Central memory CD4-positive, alpha-beta T cell (primary cell): Measurements from ENCODE around the gene XPR1.

Source experiments
- DNase-seq: peaks from one replicate; pipeline ENCODE4 v3.0.0; 2022

The XPR1 gene

GRCh38 chr1:180896161-180896560, 264.3 kb downstream of the XPR1 start:
- no peak for DNase-seq

- no peak for DNase-seq
Measured at GRCh38 chr1:180898441-180899219, 266.8 kb downstream of the XPR1 start.

- DNase-seq, result no peak
Measured at GRCh38 chr1:180899262-180899661, 267.4 kb downstream of the XPR1 start.

DNA sequence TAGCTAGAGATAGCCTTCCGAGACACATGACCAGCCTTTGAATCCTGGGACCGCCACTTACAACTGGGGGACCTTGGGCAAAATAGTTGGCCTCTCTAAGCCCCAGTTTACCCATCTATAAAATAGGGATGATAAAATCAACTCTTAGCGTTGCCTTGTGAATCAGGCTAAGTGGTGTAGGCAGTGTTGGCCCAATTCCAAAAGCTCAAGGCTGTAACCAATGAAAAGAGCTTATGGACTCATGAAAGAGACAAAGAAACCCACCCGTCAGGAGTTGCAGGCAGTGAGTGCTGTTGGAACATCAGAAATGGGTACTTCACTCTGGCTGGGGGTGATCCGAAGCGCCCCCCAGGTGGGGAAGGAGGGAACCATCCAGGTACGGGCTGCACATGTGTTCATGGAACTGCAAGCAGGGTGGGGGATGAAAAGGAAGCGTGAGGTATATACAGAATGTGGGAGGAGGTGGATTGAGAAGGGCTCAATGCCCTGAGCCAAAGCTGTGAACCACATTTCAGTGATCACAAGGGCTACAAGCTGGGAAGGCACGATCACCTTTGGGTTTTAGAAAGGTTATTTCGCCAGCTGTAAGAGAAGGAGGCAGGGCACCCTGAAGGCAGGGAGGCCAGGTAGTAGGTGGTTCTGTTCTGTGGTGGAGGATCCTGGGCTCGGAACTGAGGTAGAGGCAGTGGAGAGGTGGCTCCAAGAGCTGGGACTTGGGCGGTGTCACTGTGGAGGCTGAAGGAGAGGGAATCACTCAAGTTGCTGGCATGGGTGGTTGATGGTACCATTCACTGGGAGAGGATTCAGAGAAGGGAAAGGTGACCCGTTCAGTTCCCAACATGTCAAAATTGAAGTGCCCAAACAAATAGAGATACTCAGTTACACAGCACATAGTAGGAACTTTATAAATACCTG, 269.5 kb downstream of the XPR1 start:
- DNase-seq, result no peak

GRCh38 chr1:180902541-180902940, 270.7 kb downstream of the XPR1 start:
- no peak for DNase-seq

DNA sequence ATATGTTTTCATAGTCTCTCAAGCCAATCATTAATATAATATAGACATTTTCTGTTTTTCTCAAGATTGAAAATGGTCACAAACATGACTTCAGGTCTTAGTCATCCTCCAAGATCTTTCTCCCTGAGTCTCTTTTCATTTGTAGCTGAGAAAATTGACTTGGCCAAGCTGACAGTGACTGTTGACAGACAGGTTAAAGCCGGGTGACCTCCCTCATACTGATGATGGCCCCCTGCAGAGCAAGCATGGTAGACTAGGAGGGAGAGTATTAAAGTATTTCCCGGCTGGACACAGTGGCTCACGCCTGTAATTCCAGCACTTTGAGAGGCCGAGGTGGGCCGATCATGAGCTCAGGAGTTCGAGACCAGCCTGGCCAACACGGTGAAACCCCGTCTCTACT, 274.1 kb downstream of the XPR1 start:
- DNase-seq, result no peak

DNA sequence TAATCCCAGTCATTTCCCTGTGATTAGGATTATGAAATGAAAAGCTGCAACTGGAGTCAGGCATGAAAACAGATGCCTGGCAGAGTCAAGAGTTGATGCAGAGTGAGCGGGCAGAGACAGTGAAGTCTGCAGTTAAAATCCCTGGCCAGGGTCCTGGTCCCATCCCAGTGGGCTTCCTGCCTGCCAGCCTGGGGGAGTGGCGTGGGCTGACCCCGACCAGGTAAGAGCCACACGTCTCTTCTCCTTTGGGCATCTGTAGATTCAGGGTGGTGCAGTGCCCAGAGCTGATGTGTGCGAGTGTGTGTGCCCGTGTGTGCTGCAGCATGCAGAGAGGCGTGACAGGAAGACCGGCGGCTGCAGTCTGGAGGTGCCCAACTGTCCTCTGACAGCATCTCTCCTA, 274.7 kb downstream of the XPR1 start:
- no peak for DNase-seq

- DNase-seq, result no peak
Measured at GRCh38 chr1:180907313-180908055, 275.7 kb downstream of the XPR1 start.

DNA sequence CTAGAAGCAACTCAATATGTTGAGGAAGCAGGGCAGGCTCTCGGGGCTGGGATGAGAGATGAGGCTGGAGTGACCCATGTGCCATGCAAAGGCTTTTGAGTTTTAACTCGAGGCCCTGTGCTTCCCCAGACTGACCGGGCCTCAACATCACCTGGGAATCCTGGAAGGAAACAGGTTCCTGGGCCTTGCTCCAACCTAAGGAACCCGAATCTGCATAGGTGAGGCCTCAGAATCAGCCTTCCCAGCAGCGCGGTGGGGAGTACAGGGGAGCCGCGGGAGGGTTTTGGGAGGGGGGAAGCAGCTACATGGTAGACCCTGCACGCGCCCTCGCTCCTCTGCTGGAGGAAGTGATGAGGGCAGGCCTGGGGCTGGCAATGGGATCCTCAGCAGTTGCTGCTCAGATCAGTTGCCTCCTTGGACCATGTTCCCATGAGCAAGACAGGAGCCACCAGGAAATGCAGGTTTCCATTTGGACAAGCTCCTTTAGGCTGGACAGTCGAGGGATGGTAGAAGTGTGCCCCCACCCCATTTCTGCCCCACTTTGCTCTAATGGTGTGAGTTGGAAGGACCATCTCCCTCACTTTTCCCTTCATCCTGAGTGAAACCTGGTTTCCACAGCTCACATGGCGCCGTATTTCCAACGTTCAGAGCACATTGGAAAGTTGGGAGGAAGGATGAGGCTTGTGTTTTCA, 276.4 kb downstream of the XPR1 start:
- no peak for DNase-seq

GRCh38 chr1:180909005-180909414, 277.2 kb downstream of the XPR1 start:
- DNase-seq, result no peak

- DNase-seq, result no peak
Measured at GRCh38 chr1:180909462-180909976, 277.7 kb downstream of the XPR1 start.

GRCh38 chr1:180911640-180912191, 279.9 kb downstream of the XPR1 start:
- no peak for DNase-seq

- no peak for DNase-seq
Measured at GRCh38 chr1:180912211-180912800, 280.5 kb downstream of the XPR1 start.

DNA sequence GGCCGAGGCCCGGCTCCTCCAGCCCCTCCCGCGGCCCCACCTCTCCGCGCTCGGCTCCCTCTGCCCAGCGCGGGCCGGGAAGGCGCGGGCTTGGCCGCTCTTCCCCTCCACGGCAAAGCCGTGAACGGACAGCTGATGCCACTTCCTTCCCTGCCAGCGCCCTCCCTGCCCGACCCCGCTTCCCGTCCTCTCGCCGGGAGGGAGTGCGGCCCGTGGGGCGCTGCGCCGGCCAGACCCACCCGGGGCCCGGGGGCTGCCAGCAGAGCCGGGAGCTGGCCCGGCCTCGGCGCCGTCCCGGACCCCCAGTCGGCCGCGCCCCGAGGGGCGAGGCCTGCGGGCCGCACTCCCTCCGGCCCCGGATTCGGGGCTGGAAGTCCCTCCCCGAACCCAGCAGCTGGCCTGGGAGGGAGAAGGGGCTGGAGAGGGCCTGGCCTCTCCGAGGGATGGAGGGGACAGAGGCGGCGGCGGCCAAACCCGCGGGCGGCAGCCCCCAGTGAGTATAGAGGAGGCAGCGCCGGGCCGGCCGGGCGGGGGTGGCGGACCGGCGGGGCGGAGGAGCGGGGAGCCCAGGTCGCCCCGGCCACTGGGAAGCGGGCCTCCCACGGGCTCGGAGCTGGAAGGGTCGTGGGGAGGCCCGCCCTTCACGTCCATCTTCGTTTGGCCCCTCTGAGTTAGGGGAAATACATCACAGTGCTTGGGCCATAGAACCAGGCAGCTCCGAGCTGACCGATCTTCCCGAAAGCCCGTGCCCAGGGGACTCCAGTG, 281.2 kb downstream of the XPR1 start, which contains the start of gene KIAA1614:
KIAA1614 (plus strand) TSS at position 97 of the 765 bp plus-strand sequence; CDS start at position 444, 347 bp downstream.
- DNase-seq, result no peak

DNA sequence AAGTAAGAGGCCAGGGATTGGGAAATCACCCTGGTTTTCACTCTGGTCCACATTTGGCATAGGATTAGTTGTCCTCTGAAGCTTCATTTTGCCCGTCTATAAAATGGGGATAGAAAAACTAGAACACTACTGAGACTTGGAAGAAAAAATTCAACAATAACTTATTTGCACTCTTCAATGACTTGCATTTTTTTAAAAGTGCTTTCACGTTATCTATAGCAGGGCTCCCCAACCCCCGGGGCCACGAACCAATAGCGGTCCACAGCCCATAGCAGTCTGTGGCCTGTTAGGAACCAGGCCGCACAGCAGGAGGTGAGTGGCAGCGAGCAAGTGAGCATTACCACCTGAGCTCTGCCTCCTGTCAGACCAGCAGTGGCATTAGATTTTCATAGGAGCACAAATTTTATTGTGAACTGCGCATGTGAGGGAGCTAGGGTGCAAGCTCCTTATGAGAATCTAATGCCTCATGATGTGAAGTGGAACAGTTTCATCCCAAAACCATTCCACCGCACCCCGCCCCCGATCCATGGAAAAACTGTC, 283.7 kb downstream of the XPR1 start:
- DNase-seq, result no peak

DNA sequence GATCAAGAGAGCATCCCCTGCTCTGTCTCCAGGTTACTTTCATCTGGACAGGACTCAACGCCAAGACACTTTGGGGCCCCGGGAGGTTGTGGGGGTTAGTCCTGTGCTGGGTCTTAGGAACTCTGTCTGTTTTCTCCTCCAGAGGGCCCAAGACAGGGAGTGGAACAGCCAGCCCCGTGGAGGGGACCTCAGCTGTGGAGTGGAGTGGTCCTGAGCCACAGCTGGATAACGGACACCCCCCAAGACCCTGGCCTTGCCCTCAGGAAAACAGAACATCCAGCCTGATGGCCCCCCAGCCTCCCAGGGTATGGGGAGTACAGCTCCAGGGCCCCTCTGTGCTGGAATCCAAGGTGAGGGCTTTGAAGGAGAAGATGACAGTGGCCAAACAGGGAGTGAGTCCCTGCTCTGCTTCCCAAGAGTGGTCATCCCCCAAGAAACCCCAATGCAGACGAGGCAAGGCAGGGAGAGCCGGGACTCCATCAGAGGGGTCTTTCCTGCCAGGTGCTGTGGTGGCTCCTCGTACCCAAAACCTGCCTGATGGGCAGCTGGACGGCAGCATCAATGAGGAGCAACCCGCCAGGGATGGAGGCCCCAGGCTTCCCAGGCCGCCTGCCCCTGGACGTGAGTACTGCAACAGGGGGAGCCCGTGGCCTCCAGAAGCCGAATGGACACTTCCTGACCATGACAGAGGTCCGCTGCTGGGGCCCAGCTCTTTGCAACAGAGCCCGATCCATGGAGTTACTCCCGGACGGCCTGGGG, 284.4 kb downstream of the XPR1 start:
- no peak for DNase-seq

DNA sequence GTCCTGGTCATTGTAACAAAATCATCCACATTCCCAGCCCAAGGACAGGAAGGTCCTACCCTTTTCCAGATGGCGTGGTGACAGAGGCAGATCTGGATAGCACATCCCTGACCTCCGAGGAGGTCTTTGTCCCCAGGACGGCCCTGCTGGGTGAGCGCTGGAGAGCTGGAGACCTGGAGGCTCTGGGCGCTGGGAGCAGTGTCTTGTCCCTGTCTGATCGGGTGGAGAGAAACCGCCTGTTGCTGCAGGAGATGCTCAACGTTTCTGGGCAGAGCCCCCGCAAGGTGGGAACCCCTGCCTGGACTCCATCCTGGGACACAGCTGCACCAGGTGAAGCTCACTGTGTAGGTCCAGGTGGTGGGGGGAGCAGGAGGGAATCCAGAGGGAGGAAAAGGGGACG, 284.9 kb downstream of the XPR1 start:
- no peak for DNase-seq

- DNase-seq, result no peak
Measured at GRCh38 chr1:180917306-180918065, 285.7 kb downstream of the XPR1 start.

DNA sequence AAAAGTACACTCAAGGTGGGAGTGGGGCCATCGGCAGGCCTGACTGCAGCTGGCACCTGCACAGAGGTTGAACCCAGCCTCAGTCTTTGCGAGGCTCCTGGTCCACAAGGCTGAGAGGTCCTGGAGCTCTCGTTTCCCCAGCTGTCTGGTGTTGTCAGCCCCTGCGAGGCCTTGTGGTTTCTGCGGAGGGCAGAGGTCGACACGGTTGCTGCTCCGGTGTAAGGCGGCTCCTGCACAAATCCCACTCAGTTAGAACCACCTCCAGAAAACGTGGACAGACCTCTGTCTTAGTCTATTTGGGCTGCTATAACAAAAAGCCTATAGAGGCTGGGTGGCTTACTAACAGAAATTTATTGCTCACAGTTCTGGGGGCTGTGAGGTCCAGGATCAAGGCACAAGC, 286.7 kb downstream of the XPR1 start:
- no peak for DNase-seq
